WTC11 (cell line): ENCODE results near the gene GPR132. TPM values are rescaled to one million over a fixed set of nuclear protein-coding genes. Genes with fewer than 3 reads are reported as not detected.

Source experiments
- ATAC-seq: fragments of 200-7000 bp; cut with Tn5 transposase; 2 replicates; pipeline ENCODE4 v1.10.0; 2021; ENCODE audit warnings: mild to moderate bottlenecking, moderate library complexity
- CTCF ChIA-PET: fragments of 300-600 bp; sonication (Branson Sonifier 250); formaldehyde crosslinking; loops from one replicate; lab custom pipeline; 2021; ENCODE audit warnings: antibody characterized with exemption; lab: Charles Lee
- POLR2A ChIA-PET: fragments of 350-600 bp; sonication (Branson Sonifier 250); formaldehyde crosslinking; loops from one replicate; lab custom pipeline; 2021; ENCODE audit warnings: antibody characterized with exemption; lab: Charles Lee
- DNase-seq: peaks from one replicate; pipeline ENCODE4 v3.0.0; 2021; ENCODE audit warnings: low spot score
- H3K27ac Mint-ChIP-seq: 2 replicates; pipeline ENCODE4 v1.8.0; 2021; ENCODE audit warnings: mixed read lengths
- H3K27me3 Mint-ChIP-seq: 2 replicates; pipeline ENCODE4 v1.8.0; 2021; ENCODE audit warnings: low read depth, mild to moderate bottlenecking, moderate library complexity, mixed read lengths
- H3K36me3 Mint-ChIP-seq: 2 replicates; pipeline ENCODE4 v1.8.0; 2021; ENCODE audit warnings: mixed read lengths
- H3K4me1 Mint-ChIP-seq: 2 replicates; pipeline ENCODE4 v1.8.0; 2022; ENCODE audit warnings: mixed read lengths
- H3K4me3 Mint-ChIP-seq: 2 replicates; pipeline ENCODE4 v1.8.0; 2021; ENCODE audit warnings: mild to moderate bottlenecking, moderate library complexity, mixed read lengths
- H3K9me3 Mint-ChIP-seq: 2 replicates; pipeline ENCODE4 v1.8.0; 2021; ENCODE audit warnings: mixed read lengths
- ARID4B ChIP-seq: sonication (generic); formaldehyde crosslinking; IDR thresholded peaks from 2 replicates; pipeline ENCODE4 v1.8.0; 2023; ENCODE audit warnings: missing genetic modification reagents, mild to moderate bottlenecking, borderline replicate concordance
- ATF2 ChIP-seq: sonication (generic); formaldehyde crosslinking; IDR thresholded peaks from 2 replicates; pipeline ENCODE4 v1.8.1; 2022; ENCODE audit warnings: low read depth, missing genetic modification reagents, borderline replicate concordance
- E2F5 ChIP-seq: sonication (generic); formaldehyde crosslinking; IDR thresholded peaks from 2 replicates; pipeline ENCODE4 v1.8.1; 2022; ENCODE audit warnings: mild to moderate bottlenecking, moderate library complexity, missing genetic modification reagents
- ELF4 ChIP-seq: sonication (generic); formaldehyde crosslinking; IDR thresholded peaks from 2 replicates; pipeline ENCODE4 v1.8.1; 2022; ENCODE audit warnings: low read depth, mild to moderate bottlenecking, moderate library complexity, missing genetic modification reagents
- IRF1 ChIP-seq: sonication (generic); formaldehyde crosslinking; IDR thresholded peaks from 2 replicates; pipeline ENCODE4 v1.8.0; 2023; ENCODE audit warnings: missing genetic modification reagents
- NR2C2 ChIP-seq: sonication (generic); formaldehyde crosslinking; IDR thresholded peaks from 2 replicates; pipeline ENCODE4 v1.8.0; 2022; ENCODE audit warnings: mild to moderate bottlenecking, missing genetic modification reagents
- SOX15 ChIP-seq: fragments of 250-450 bp; sonication (Bioruptor Pico); IDR thresholded peaks from 2 replicates; pipeline ENCODE4 v1.9.0; 2021; ENCODE audit warnings: mild to moderate bottlenecking
- ZMAT4 ChIP-seq: fragments of 250-450 bp; sonication (Bioruptor Pico); IDR thresholded peaks from 2 replicates; pipeline ENCODE4 v1.9.0; 2021; ENCODE audit warnings: mild to moderate bottlenecking
- ZNF281 ChIP-seq: sonication (generic); formaldehyde crosslinking; IDR thresholded peaks from 2 replicates; pipeline ENCODE4 v1.8.0; 2023; ENCODE audit warnings: mild to moderate bottlenecking, missing genetic modification reagents
- ZNF317 ChIP-seq: sonication (generic); formaldehyde crosslinking; IDR thresholded peaks from 2 replicates; pipeline ENCODE4 v1.8.1; 2023; ENCODE audit warnings: low read depth, mild to moderate bottlenecking, moderate library complexity, missing genetic modification reagents, borderline replicate concordance
- total RNA-seq: library from RNA; stranded (reverse); gene quantifications from 3 replicates; pipeline ENCODE4 v1.2.3, GENCODE V29; 2021

Gene GPR132
- total RNA-seq, 1 experiment from 2014 or later: 0.13 TPM

GRCh38 chr14:105066240-105067071, 1.2 kb upstream of the GPR132 start:
- no peaks in the 10 kb centered on the region for H3K4me1 Mint-ChIP-seq
- POLR2A ChIA-PET: no interaction called here

More at GRCh38 chr14:105066240-105067071, 1.2 kb upstream of the GPR132 start:
- no peak for ATAC-seq
- no peaks in the 10 kb centered on the region for H3K9me3 Mint-ChIP-seq
- H3K36me3 Mint-ChIP-seq: no peaks in the 10 kb centered on the region
- no peak overlapping the region for H3K27ac Mint-ChIP-seq
- TF ChIP-seq ELF4 (no peak), ZNF317 (CRISPR knock-in tag) (no peak), ARID4B (CRISPR knock-in tag) (no peak), ZNF281 (CRISPR knock-in tag) (no peak), NR2C2 (CRISPR knock-in tag) (no peak), ATF2 (no peak), ZMAT4 (CRISPR knock-in tag) (no peak), E2F5 (no peak), SOX15 (no peak), IRF1 (CRISPR knock-in tag) (no peak)
- H3K27me3 Mint-ChIP-seq: no peaks in the 10 kb centered on the region
- CTCF ChIA-PET: interaction anchor here (0.6 to 2.0 kb wide), 5 partner anchors 21 to 843 kb away, joined by 3 to 9 read pairs (median 5); no protein-coding TSS in a partner anchor
- no peak for DNase-seq
- H3K4me3 Mint-ChIP-seq: no peak overlapping the region
